ENCODE data around the gene ARHGAP10.

ARHGAP10 gene

DNA sequence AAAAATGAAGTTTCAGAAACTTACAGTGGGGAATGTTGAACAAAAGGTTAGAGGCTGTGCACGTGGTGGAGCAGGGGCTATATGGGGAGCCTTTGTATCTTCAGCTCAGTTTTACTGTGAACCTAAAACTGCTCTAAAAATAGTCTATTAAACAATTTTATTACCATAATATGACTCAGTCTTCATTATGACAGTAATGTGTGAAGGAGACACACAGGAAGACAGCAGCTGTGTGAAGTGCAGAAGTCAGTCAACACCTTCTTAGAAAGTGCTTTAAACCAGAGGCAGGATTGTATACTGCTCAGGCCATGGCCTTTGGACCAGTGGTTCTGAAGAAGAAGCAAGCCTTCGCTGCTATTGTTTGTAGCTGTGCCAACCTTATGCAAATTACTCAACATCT lies 89.7 kb downstream of the ARHGAP10 start:
- DNase-seq (ENCODE audit: extremely low spot score, insufficient read length, low read depth) (no peak), FAIRE-seq (peak; percentile 41)

GRCh38 chr4:147822128-147822527 lies 90.2 kb downstream of the ARHGAP10 start:
- no peak for DNase-seq (ENCODE audit: extremely low spot score, insufficient read length, low read depth)
- peak; percentile 33 for FAIRE-seq

DNA sequence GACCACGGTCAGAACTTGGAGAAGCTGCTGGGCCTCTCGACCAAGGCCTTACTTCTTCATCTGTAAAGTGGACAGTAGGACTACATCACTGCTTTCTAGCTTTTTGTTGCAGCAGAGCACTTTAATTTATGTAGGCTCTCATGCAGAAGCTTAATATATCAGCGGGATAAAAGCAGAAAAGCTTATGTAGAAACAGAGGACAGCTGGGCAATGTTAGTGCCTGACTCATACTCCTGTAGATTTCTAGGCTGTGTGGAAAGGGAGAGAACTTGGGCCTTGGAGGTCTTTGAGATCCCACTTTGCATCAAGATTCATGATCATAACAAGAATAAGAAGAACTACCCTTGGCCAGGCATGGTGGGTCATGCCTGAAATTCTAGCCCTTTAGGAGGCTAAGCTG lies 91.2 kb downstream of the ARHGAP10 start:
- FAIRE-seq, result no peak
- no peak for DNase-seq (ENCODE audit: extremely low spot score, insufficient read length, low read depth)

- DNase-seq (ENCODE audit: extremely low spot score, insufficient read length, low read depth), result no peak
- FAIRE-seq, result no peak
These were observed 92.4 kb downstream of the ARHGAP10 start for GRCh38 chr4:147824316-147824715.

DNA sequence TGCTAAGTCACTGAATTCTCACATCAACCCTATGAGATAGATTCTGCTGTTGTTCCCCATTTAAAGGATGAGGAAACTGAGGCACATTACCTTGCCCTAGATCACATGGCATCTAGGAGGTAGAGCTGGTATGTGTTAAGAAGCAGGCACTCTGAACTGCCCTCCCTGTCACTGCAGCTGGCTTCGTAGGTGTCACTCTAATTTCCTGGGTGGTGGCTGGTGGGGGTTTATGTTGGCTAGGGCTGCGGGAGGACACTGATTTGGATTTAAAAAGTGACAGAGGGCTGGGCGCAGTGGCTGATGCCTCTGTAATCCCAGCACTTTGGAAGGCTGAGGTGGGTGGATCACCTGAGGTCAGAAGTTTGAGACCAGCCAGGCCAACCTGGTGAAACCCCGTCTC lies 93.0 kb downstream of the ARHGAP10 start:
- FAIRE-seq, result no peak

DNA sequence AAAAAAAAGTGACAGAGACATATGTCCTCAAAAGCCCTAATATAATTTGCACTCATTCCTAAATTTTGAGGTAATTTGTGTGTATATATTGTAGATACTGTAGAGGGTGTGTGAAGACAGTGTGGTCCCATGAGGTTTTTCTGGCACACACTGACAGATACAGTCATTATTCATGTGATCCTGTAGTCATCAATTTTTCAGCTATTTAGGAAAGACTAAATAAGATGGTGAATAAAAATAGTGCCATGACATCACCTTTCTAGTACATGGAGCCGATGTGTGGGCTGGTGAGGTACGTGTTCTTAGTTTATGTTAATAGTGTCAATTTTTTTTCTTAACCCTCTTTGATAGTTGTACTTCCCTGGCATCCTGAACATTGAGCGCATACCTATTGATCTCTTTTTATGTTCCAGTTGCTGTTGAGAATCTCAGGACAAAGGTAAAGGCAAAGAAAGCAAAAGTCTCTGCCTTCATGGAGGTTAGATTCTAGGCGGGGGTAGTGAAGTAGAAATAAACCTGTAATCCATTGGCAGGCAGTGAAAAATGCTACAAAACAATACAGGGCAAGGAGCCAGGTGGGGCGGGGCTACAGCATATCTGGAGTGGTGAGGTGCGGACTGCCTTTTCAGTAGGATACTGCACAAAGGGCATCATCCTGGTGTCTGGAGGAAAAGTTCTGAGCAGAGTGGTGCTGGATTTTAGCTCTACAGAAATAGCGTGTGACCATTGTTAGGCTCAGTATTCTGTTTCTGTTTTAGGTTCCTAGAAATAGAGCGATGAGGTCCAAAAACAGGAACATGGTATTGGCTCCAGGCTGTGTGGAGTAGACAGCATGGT lies 93.8 kb downstream of the ARHGAP10 start:
- FAIRE-seq (no peak), DNase-seq (ENCODE audit: extremely low spot score, insufficient read length, low read depth) (no peak)

More for the DNA sequence above, 93.0 kb downstream of the ARHGAP10 start:
- no peak for DNase-seq (ENCODE audit: extremely low spot score, insufficient read length, low read depth)

GRCh38 chr4:147826288-147826646 lies 94.4 kb downstream of the ARHGAP10 start:
- FAIRE-seq (no peak), DNase-seq (ENCODE audit: extremely low spot score, insufficient read length, low read depth) (no peak)

- FAIRE-seq (no peak), DNase-seq (ENCODE audit: extremely low spot score, insufficient read length, low read depth) (no peak)
These were observed 96.5 kb downstream of the ARHGAP10 start for GRCh38 chr4:147828331-147828905.

- DNase-seq (ENCODE audit: extremely low spot score, insufficient read length, low read depth) (no peak), FAIRE-seq (no peak)
These were observed 97.7 kb downstream of the ARHGAP10 start for GRCh38 chr4:147829401-147830101.

DNA sequence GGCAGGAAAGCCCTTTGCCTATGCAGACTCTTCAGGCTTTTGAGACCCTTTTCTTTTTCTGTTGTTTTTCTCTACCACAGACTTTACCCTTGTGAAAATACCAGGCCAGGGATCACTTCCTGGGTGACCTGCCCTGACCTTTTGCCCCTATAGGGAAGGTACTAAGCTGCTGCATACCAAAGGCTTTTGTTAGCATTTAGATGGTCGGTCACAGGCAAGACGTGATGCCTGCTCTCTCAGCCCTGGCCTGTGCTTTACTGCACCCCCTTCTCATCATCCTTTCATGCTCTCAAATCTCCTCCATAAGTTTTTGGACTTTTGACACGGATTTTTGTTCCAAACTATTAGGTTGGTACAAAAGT lies 98.2 kb downstream of the ARHGAP10 start:
- FAIRE-seq, result no peak
- no peak for DNase-seq (ENCODE audit: extremely low spot score, insufficient read length, low read depth)

- no peak for DNase-seq (ENCODE audit: extremely low spot score, insufficient read length, low read depth)
- FAIRE-seq, result no peak
These were observed 99.1 kb downstream of the ARHGAP10 start for GRCh38 chr4:147830987-147831386.

- no peak for FAIRE-seq
- DNase-seq (ENCODE audit: extremely low spot score, insufficient read length, low read depth), result no peak
These were observed 99.8 kb downstream of the ARHGAP10 start for GRCh38 chr4:147831551-147832171.

GRCh38 chr4:147833254-147833653 lies 101.4 kb downstream of the ARHGAP10 start:
- peak; percentile 47 for FAIRE-seq
- DNase-seq (ENCODE audit: extremely low spot score, insufficient read length, low read depth), result no peak

DNA sequence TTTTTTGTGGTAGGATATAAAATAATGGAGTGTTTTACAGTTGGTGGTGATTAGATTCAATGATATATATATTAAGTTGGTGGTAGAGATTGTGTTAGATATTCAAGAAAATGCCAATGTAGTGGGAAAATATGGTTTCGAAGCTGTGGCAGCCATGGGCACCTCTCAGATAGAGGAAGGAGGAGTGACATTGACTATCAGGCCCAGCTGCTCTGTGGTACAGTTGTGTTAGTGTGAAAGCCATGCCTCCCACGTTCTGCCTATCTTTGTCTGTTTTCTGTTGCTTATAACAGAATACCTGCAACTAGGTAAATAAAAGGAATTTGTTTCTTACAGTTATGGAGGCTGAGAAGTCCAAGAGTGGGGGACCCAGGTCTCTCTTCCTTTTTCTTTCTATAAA lies 101.9 kb downstream of the ARHGAP10 start:
- FAIRE-seq, result no peak
- DNase-seq (ENCODE audit: extremely low spot score, insufficient read length, low read depth), result no peak

DNA sequence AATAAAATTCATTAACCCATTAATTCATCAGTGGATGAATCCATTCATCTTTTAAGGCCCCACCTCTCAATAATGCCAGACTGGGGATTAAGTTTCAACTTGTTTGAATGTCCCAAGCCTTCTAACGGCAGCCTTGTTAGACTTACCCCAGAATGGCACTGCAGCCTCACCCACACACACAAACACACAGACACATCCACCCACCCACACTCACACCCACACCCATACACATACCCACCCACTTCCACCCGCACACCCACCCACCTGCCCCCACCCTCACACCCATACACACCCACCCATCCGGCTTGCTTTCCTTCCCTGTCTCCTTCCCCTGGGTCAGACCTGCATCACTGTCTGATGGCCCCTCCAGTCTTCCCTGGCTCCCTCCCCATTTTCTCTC lies 102.6 kb downstream of the ARHGAP10 start:
- no peak for FAIRE-seq
- no peak for DNase-seq (ENCODE audit: extremely low spot score, insufficient read length, low read depth)

- FAIRE-seq (peak; percentile 80), DNase-seq (ENCODE audit: extremely low spot score, insufficient read length, low read depth) (no peak)
These were observed 104.9 kb downstream of the ARHGAP10 start for GRCh38 chr4:147836807-147837206.

GRCh38 chr4:147837435-147837834 lies 105.5 kb downstream of the ARHGAP10 start:
- FAIRE-seq (no peak), DNase-seq (ENCODE audit: extremely low spot score, insufficient read length, low read depth) (no peak)

DNA sequence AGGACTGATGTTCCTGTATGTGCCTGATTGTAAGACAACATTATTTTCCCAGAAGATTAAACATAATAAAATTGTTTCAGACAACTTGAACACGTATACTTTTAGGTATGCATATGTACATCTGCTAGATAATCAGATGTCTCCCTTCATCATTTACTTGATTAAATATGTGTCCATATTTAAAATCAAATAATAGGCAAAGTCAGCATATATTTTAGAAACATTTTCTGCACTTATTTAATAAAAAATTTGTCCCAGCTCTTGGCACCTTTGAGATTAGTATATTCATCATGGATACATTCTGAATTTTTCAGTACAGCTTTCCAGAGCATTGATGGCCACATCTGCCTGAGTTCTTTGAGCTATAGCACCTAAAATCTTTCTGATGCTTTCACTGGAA lies 106.0 kb downstream of the ARHGAP10 start:
- DNase-seq (ENCODE audit: extremely low spot score, insufficient read length, low read depth) (no peak), FAIRE-seq (no peak)

- FAIRE-seq, result no peak
These were observed 107.3 kb downstream of the ARHGAP10 start for GRCh38 chr4:147839200-147839599.

GRCh38 chr4:147839663-147840062 lies 107.8 kb downstream of the ARHGAP10 start:
- DNase-seq (ENCODE audit: extremely low spot score, insufficient read length, low read depth) (no peak), FAIRE-seq (peak; percentile 18)

More at GRCh38 chr4:147839200-147839599, 107.3 kb downstream of the ARHGAP10 start:
- no peak for DNase-seq (ENCODE audit: extremely low spot score, insufficient read length, low read depth)
